ENCODE data around the gene SHH.
"Not testable (repeated sequence)": the region's sequence is repeated elsewhere in the genome, so short reads cannot be mapped to it uniquely, and the experiment has no call there.

The SHH gene

DNA sequence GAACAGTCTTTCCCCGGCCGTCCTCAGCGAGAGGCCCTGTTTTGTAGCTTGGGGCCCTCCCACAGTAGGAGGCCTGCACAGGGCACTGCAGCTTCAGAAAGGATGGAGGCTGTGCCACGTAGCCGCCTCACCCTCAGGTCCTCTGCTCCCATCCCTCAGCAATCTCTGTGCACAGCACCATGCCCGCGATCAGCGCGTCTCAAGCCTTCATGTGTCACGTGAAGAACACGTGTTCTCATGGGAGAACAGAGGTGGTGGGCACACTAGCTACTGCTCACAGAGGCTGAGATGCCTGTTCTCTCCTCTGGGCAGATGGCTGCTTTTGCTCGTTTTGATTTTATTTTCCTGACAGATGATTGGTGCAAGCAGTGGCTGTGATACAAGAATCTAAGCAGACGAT, 8.5 kb upstream of the SHH start:
- DNase-seq (ENCODE audit: low read depth in 3 of 3, low spot score in 1 of 3): no peak

DNA sequence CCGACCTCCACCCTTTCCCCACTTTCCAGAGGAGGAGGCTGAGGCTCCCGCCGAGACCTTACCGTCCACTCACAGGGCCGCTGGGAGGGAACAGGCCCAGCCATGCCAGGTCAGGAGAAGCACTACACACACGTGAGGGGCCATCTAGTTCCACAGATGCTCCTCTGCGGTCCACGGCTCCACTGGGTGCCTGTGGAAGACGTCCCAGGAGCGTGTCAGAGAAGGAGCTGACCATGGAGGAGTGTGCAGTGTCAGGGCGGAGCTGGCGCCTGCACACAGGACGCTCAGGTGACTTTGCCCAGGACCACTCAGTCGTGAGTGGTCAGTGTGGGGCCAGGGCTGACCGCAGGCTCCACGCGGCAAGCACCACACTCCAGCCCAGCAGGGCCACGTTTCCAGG, 8.0 kb upstream of the SHH start:
- no peak for DNase-seq (ENCODE audit: low read depth in 3 of 3, low spot score in 1 of 3)

DNA sequence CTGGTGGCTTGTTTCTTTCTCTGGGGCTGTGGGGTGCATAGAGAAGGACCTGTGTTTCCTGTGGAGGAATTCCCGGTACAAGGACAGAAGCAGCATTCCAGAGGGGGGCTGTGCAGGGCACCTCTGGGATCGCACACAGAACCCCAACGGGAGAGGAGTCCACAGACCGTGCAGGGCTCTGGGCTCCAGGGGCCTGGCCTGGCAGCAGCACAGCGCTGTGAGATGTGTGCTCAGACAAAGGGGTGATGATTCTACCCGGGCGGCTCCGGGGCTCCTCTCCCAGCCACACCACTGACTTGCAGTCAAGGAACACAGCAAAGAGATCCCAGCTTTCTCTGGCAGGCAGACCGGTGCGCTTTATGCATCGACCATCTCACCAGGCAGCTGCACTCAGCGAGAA, 6.9 kb upstream of the SHH start:
- no peak for DNase-seq (ENCODE audit: low read depth in 3 of 3, low spot score in 1 of 3)

DNA sequence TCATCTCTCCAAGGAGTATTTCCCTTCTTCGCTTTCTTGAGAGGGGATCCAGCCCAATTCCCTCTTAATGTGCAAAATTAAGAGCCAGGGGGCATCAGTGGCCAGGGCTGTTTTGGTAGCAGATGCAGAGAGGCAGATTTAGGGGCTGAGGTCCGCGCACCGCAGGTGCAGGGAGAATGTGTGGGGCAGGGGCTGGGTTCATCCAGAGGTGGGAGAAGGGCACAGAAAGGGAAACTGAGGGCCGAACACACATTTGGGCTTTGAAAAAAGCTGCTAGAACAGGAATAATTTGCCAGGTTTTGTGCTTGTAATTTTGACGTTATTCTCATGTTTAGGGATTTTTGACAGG, 6.5 kb upstream of the SHH start:
- DNase-seq (ENCODE audit: low read depth in 3 of 3, low spot score in 1 of 3): no peak

DNA sequence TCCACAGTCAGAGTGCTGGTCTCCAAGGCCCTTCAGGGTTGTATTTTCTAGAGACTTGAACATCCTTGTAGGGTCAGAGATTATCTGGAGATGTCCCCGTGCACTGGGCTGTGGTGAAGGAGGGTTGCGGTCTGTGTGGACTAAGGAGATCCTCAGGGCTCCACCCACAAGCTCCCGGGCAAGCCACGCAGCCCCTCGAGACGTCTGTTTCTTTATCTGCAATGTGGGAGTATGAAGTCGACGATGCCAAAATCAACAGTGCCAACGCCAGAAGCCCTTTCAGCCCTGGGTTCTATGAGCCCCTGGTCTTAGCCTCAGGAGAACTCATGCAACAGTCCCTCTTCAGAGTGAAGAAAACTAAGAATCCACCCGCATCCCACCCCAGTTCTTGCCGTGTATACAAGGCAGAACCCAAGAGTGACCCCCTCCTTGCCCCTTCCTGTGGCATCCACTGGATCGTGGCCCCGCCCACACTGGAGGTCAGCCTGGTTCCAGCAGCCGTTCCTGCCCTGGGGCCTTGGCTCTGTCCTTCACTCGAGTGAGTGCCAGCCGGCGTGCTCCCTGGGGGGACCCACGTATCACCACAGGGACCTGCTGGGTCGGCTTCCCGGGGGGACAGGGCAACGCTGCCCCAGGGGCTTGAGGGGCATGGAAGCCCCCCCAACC, 6.0 kb upstream of the SHH start:
- DNase-seq (ENCODE audit: low read depth in 3 of 3, low spot score in 1 of 3): no peak

DNA sequence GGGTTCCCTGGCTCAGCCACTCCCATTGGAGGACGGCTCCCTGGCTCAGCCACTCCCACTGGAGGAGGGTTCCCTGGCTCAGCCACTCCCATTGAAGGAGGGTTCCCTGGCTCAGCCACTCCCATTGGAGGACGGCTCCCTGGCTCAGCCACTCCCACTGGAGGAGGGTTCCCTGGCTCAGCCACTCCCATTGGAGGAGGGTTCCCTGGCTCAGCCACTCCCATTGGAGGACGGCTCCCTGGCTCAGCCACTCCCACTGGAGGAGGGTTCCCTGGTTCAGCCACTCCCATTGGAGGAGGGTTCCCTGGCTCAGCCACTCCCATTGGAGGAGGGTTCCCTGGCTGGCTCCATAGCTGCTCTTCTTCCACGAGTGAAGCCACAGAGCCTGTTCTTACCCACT, 5.3 kb upstream of the SHH start:
- DNase-seq (ENCODE audit: low read depth in 3 of 3, low spot score in 1 of 3): not testable (repeated sequence)

DNA sequence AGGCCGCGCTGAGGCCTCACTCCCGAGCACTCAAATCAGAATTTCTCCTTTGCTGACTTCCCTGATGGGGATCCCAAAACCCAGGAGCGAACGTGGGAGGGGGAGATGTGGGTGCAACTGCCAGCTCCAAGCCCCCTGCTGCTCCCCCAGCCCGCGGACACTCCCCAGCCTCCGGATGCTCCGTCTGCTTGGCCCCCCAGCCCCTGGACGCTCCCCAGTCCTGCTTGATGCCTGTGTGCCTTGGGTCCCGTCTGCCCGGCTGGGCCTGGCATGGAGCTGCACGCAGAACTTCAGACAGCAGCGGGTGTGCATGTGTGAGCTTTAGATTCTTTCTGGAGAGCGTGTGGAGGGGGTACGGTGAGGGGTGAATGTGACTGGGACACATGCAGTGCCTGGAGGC, 4.7 kb upstream of the SHH start:
- DNase-seq (ENCODE audit: low read depth in 3 of 3, low spot score in 1 of 3): no peak

DNA sequence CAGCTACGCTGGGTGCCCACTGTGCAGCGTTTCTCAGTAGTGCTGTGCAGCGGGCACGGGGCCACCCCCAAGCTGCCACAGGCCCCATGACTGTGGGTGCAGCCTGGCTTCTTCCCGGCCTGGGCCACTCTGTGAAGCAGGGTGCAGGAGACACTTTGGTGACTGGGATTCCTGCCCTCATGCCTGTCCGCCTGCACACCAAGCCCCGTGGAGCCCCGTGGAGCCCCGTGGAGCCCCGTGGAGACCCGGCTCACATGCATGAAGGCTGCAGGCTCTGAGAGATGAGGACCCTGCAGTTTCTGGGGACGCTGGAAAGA, 3.9 kb upstream of the SHH start:
- no peak for DNase-seq (ENCODE audit: low read depth in 3 of 3, low spot score in 1 of 3)

DNA sequence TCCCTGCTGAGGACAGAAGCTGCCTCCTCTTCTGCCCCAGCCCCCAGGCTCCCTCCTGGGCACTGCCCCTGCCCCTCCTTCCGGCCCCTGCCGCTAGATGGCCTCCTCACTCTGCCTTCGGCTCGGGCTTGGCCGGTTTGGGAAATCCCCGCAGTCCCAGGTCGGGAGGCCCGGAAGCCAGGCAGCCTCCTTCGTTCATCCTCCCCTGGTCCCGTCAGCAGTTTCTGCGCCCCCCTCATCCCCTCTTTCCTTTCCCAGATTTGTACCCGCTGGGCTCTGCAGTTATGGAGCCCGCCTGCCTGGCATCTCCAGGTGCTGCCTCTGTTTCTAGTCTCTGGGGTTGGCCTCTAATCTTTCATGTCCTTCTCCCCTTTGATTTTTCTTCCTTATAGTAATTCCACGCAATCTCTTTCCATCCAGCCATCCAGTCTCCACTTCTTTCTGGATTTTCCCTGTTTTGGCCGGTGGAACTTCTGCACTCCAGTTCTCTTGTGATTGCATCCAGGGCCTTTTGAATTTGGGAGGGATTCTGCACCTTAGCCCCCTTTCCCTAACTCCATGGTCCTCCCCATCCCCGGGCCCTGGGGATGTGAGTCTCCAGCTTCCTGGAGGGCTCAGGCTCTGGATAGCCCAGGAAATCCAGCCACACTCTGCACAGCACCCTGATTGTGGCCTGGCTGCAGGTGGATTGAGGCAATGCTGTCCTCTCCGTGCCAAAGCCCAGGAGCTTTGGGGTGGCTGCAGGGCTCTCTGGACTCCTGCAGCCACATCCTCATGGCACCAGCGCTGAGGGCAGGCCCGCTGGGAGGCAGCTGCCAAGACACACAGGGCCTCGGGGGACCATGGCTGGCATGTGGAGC, 3.3 kb upstream of the SHH start:
- DNase-seq (ENCODE audit: low read depth in 3 of 3, low spot score in 1 of 3): peak in 2 of 3 donors; percentile 20 to 56

DNA sequence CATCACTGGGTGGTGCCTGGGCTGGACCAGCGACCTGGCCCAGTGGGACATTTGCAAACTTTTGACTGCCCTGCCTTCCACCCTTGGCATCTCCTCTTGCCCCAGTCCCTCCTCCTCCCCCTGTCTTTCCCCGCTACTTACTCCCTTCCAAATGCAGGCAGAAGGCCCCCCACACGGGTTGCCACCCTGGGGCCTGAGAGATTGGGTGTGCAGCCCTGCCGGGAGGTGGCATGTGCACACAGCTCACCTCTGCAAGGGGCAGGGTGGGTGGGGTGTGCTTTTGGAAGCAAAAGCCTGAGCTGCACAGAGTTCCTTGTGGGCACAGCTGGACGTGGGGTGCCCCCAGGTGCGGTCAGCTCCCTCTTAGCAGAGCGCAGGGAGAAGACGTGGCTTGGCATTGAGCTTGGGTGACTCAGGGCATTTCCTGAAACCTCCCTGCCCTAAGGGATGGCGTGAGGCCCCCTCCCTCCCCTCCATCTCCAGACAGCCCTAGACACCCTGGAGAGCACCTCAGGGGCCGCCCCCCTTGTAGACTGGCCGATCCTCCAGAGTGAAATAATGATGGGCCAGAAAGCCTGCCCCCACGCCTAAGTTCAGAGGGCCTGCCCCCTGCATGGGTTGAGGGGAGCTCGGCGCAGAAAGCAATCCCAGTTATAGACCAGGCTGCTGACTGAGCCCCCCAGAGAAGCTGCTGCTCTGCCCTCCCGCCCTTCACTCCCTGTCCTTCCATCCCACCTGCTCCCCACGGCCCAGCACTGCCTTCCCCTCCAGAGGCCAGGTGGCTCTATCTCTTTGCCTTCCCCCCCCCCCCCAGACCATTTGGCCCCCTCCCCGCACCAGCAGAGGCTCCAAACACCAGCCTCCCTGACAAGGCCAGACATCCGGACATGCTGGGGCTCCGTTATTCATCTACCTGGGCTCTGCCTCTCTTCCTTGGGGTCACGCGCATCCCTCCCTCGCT, 2.3 kb upstream of the SHH start:
- DNase-seq (ENCODE audit: low read depth in 3 of 3, low spot score in 1 of 3): no peak

DNA sequence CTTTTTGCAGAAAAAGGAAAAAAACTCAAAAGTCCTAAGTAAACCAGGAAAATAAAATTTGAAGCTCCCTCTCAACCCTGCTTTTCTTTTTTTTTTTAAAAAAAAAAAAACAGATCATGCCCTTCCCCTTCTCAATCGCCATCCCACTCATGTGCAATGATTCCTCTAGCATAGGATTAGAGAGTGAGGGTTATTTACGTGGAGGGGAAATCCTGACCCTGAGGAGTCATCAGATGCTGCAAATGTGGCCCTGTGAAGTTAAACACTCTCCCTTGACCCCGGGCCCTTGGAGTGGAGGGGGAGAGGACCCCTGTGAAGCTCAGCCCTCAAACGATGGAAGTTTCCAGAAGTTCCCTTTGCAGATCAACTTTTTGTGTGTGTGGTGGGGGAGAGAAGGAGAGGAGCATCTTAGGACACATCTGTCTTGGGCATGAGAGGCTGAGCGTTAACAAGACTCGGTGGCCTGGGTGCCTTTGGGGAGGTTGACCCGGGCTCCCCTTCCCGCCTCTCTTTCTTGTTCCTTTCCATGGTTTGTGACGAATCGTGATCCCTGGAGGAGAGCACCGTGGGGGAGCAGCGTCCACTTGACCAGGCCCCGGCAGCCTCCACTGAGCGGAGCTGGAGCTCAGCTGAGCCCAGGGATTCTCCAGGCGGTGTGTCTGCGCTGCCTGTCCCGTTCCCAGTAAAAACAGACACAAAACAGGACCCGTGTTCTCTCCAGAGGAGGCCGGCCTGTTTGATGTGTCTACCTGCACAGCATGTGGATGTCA, 1.5 kb upstream of the SHH start:
- DNase-seq (ENCODE audit: low read depth in 3 of 3, low spot score in 1 of 3): no peak

DNA sequence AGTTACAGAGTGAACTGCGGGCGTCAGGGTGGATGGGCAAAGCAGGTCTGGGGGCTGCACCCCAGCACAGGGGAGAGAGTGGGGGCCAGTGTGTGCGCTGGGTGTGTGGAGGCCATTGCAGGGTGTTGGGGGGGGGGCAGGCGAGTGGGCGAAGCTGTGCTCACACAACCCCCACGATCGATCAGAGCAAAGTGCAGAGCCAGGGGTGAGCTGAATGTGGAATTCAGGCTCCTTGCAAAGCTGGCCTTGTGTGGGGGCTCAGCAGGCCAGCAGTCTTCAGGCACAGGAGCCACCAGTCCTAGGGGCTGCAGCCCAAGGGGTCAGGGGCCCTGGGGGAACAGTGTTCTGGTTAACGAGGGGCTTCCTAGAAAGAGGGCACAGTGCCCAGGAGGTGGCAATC, 862 bp upstream of the SHH start:
- DNase-seq (ENCODE audit: low read depth in 3 of 3, low spot score in 1 of 3): no peak

DNA sequence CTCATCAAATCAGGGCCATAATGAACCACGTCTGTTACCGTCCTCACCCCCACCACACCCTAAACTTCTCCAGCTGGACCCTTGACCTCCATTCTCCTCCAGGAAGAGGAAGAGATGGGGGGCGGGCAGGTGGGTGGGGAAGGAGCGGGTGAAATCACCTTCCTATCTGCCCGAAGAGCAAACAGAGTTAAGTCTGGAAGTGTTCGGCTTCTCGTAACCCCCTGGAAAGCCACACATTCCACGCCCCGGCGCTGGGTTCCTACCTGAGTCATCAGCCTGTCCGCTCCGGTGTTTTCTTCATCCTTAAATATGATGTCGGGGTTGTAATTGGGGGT, 736 bp downstream of the SHH start:
- DNase-seq (ENCODE audit: low read depth in 3 of 3, low spot score in 1 of 3): no peak

DNA sequence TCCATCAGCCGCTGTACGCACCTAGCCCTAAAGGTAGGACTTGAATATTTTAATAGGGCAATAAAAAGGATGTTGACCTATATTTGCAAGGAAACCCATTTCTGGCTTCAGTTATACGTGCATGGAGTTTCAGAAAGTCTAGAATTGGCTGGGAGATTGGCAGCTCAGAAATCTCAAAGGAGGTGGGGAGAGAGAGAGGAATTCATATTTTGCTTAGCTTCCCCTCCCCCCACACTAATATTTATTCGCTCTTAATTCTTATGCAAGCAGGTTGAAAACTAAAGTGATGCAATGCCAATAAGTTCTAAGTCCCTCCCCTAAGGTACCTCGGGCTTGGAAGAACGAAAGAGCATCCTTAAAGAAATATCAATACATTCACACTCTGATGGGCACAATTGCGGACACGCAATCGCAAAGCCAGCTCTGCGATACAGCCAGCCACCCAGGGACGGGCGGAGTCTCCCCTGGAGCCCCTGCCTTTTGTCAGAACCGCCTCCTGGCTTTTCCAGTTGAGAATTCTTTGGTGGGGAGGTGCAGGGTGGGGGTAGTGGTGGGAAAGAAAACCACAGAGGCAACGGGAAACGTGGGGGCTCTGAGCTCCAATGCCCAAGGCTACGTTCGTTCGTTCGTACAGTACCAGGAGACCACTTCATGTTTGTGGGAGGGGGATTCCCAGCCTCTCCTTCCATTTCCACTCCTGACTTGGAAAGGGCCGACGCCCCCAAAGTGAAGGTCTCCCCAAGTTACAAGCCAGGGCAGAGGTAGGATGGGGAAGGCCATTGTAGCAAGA, 1.3 kb downstream of the SHH start:
- no peak for DNase-seq (ENCODE audit: low read depth in 3 of 3, low spot score in 1 of 3)

DNA sequence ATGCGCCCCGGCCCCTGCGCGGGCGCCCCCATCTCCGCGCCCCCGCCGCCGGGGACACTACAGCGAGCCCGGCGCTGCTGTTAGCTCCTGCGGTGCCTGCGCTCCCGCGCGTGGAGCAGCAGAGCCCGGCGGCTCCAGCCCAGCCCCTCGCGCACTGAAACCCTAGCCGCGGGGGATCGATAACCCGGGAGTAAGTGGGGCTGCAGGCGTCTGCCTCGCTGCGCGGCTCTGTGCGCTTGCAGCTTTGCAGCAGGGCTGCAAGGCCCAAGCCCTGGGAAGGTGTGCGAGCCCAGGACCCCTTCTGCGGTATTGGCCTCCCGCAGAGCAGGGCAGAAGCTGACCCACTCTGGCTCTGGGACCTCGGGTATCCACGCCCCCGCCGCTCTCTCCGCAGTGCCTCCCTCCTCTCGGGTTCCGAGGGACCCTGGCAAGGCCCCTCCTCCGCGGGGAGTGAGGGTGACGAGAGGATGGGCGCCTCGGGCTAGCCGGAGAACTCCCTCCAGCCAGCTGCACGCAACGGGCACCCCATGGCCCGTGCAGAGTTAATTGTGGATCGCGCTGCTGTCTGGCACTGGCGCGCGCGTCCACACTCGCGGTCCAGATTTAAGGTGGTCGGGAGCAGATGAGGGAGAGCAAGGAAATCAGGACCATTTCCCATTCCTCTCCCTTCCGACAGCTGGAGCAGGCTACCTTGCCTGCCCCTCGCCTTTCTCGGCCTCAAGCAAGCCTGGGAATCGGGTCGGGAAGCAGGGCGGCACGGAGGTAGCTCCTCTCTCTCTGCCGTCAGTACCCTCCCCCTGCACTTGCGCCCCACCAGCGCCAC, 2.1 kb downstream of the SHH start:
- DNase-seq (ENCODE audit: low read depth in 3 of 3, low spot score in 1 of 3): no peak

DNA sequence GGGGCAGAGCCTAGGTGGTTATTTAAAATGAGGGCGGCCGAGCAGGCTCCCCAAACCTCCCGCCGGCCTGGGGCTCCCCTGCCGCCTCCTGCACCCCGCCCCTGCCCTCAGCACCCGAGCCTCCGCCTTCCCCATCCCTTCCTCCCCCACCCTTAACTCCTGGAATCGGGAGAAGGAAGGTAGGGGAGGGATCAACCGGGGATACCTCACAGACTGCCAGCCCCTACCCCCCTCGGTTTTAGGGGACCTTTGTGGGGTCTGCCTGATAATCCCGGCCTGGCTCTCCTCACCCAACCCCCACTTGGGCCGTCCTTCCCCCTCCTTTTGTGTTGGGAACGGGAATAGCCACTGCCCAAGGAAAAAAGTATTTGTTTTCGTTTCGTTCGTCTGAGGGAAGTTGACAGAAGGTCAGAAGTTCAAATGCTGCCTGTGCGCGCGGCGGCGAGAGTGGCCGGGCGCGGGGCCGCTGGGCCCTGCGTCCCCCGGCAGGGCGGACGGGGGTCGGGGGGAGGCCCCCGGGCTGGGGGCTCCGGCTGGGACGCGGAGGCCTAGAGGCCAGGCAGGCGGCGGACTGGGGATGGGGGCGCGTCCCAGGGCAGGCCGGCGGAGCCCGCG, 2.8 kb downstream of the SHH start:
- no peak for DNase-seq (ENCODE audit: low read depth in 3 of 3, low spot score in 1 of 3)

DNA sequence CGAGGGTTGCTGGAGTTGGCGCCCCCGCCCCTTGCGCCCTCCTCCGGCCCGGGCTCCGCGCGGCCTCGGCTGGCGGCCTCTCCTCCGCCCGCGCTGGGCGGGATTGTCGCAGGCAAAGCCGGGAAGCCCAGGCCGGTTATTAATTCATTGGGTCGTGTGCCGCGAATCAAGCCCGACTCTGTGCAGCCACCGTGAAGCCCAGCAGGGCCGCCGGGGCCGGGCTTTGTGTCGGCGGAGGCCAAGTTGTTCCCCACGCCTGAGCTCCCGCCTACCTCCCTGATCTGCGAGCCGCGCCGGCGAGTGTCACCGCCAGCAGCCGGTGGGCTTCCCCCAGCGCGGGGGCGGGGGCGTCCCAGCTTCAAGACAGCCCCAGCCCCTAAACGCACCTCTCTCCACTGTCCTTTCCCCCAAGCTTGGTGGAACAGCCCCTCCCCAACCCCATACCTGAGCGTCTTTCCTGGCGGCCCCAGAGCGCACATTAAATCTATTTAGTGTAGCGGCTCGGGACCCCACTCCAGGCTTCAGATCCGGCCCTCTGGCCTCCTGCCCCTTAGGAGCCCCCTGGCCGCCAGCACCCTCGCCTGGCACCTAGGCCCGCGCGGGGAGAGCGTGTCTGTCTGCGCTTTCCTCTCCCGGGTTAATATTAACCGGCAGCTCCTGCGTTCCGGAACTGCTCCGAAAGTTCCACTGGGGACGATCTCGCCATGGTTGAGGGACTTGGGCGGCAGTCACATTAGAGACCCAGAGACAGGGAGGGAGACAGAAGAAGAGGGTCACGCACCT, 3.5 kb downstream of the SHH start:
- DNase-seq (ENCODE audit: low read depth in 3 of 3, low spot score in 1 of 3): no peak

DNA sequence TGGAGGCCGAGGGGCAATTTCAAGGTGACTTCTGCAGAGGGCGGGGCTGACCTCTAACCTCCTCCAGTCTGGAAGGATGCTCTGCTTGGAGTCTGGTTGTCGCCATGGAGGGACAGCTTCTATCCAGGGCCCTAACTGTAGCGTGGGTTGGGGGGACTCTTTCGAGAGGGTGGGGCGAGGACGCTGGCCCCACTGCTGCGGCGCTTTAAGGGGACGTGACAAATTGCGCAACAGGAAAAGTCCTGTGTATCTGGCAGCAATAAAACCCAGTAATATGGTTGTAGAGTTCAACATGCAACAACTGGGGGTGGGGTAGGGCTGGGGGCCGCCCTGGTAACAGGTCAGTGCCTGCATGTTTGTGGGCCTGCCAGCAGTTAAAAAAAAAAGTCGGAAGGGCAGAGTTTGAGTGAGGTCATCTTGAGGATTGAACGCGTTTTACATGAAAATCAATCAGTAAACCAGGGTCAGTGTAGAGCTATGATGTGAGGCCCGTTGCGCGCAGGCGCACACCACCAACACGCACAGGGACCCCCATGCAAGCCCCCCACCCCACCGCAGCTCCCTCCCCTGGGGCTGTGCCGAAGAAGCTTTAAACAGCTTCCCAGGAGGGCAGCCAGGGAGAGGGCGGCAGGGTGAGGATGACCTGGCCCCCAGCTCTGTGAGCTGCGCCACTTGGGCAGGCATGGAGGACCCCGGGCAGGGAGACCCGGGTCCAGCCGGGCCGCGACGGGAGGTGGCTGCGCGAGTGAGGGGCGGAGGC, 4.3 kb downstream of the SHH start:
- no peak for DNase-seq (ENCODE audit: low read depth in 3 of 3, low spot score in 1 of 3)

Measured in stimulated activated CD4-positive, alpha-beta T cell treated with anti-CD3 and anti-CD28 coated beads, TNF-alpha, amount 100 ng/mL, for 1 hour (primary cell).